Endothelial cell of umbilical vein (primary cell): ENCODE results near the gene PPP4C. TPM values are rescaled to one million over a fixed set of nuclear protein-coding genes. Genes with fewer than 3 reads are reported as not detected.

Experiments used
- BruUV-seq: library from RNA; stranded (reverse); fragments of 400-500 nt; replicated peaks from 2 replicates; lab custom pipeline; 2021; lab: Mats Ljungman, UMichigan
- CTCF ChIA-PET: fragments of 300-600, 350-600 bp; sonication (Branson Sonifier 250); formaldehyde crosslinking; loops from one replicate; lab custom pipeline; 2021; ENCODE audit warnings: antibody characterized with exemption, inconsistent platforms; lab: Charles Lee
- POLR2A ChIA-PET: fragments of 300-600, 350-600 bp; sonication (Branson Sonifier 250); formaldehyde crosslinking; loops from one replicate; lab custom pipeline; 2021; ENCODE audit warnings: antibody characterized with exemption, inconsistent platforms; lab: Charles Lee
- DNase-seq: peaks from one replicate; pipeline ENCODE4 v3.0.0-alpha.2; 2011; ENCODE audit warnings: low read depth, low spot score
- FAIRE-seq: peaks from 2 replicates; lab custom pipeline; 2011; peaks lifted over from hg19 to GRCh38; lab: Jason Lieb, UNC
- H2AFZ ChIP-seq: 2 replicates; pipeline ENCODE4 v1.6.0; 2012; ENCODE audit warnings: low read depth, low read length, control low read depth, inconsistent platforms
- H3K27ac ChIP-seq: 2 replicates; pipeline ENCODE4 v1.5.1; 2011; ENCODE audit warnings: low read depth, mild to moderate bottlenecking, control low read depth, low read length, moderate library complexity; ENCODE audit not compliant: insufficient read depth
- H3K27me3 ChIP-seq, 2 experiments: 2 replicates each; pipeline versions ENCODE4 v1.6.0 to v1.6.1; 2011; ENCODE audit warnings: low read length in 2 of 2, mixed read lengths in 1 of 2; ENCODE audit not compliant: control insufficient read depth in 2 of 2, insufficient read depth in 2 of 2
- H3K36me3 ChIP-seq, 2 experiments: 2 replicates in 1 of 2; 3 replicates in 1 of 2; pipeline ENCODE4 v1.5.1; 2011; ENCODE audit warnings: low read length in 2 of 2, mild to moderate bottlenecking in 1 of 2, moderate library complexity in 1 of 2; ENCODE audit not compliant: control insufficient read depth in 2 of 2, insufficient read depth in 2 of 2; ENCODE audit errors: extremely low read depth in 1 of 2
- H3K4me1 ChIP-seq: 3 replicates; pipeline ENCODE4 v1.5.1; 2011; ENCODE audit warnings: mild to moderate bottlenecking, low read length; ENCODE audit not compliant: control insufficient read depth, insufficient read depth; ENCODE audit errors: extremely low read depth
- H3K4me2 ChIP-seq: 2 replicates; pipeline ENCODE4 v1.6.1; 2011; ENCODE audit warnings: low read length, control low read depth, mixed read lengths; ENCODE audit not compliant: insufficient read depth
- H3K4me3 ChIP-seq, 3 experiments: fragments of 200-600 bp in 1 of 3; sonication (generic), shearing (Covaris generic) in 1 of 3; replicated peaks in 1 of 3; 2 replicates each; pipeline ENCODE4 v1.5.1; 2011 to 2016; ENCODE audit warnings: control low read depth in 3 of 3, low read length in 3 of 3, mild to moderate bottlenecking in 2 of 3, inconsistent platforms in 1 of 3, low read depth in 1 of 3, moderate library complexity in 1 of 3; ENCODE audit not compliant: insufficient read depth in 1 of 3
- H3K79me2 ChIP-seq: 2 replicates; pipeline ENCODE4 v1.6.0; 2012; ENCODE audit warnings: low read length, inconsistent platforms; ENCODE audit not compliant: control insufficient read depth, insufficient read depth
- H3K9ac ChIP-seq: replicated peaks from 2 replicates; pipeline ENCODE3; 2011; ENCODE audit warnings: low read length, control low read depth; ENCODE audit not compliant: insufficient read depth; ENCODE audit errors: extremely low read depth
- H3K9me1 ChIP-seq: replicated peaks from 3 replicates; pipeline ENCODE4 v1.6.0; 2011; ENCODE audit warnings: mild to moderate bottlenecking, low read length; ENCODE audit not compliant: control insufficient read depth, insufficient read depth; ENCODE audit errors: extremely low read depth
- H3K9me3 ChIP-seq: replicated peaks from 2 replicates; pipeline ENCODE4 v1.5.1; 2012; ENCODE audit warnings: low read length, inconsistent platforms; ENCODE audit not compliant: control insufficient read depth, insufficient read depth
- H4K20me1 ChIP-seq: replicated peaks from 2 replicates; pipeline ENCODE3; 2011; ENCODE audit warnings: mild to moderate bottlenecking, low read length; ENCODE audit not compliant: control insufficient read depth, insufficient read depth; ENCODE audit errors: extremely low read depth
- CTCF ChIP-seq, 2 donors: IDR thresholded peaks; 1 replicate in 1 of 2; 2 replicates in 1 of 2; pipeline ENCODE4 v1.5.1; 2011; ENCODE audit warnings: low read length in 2 of 2, mild to moderate bottlenecking in 2 of 2, moderate library complexity in 2 of 2, control low read depth in 1 of 2, inconsistent platforms in 1 of 2, low read depth in 1 of 2; ENCODE audit not compliant: insufficient read depth in 1 of 2; ENCODE audit errors: extremely low read depth in 1 of 2
- JUN ChIP-seq: IDR thresholded peaks from 2 replicates; pipeline ENCODE4 v1.6.1; 2011; ENCODE audit warnings: borderline replicate concordance, low read depth; ENCODE audit not compliant: insufficient read length, insufficient read depth
- MYC ChIP-seq: IDR thresholded peaks from one replicate; pipeline ENCODE4 v1.6.1; 2011; ENCODE audit warnings: mild to moderate bottlenecking, low read depth, low read length
- POLR2A ChIP-seq: IDR thresholded peaks from 2 replicates; pipeline ENCODE4 v1.6.1; 2012; ENCODE audit warnings: low read depth, mild to moderate bottlenecking, control low read depth, low read length
- dilution Hi-C: fragments of 300-500 bp; cut with MboI; formaldehyde crosslinking; loops from one replicate; pipeline ENCODE4 v1.15.0; 2019; ENCODE audit warnings: low sequenced_read_pairs; ENCODE audit not compliant: extremely low pct_ligation_motif_present
- intact Hi-C: fragments of 100-400 bp; cut with micrococcal nuclease; formaldehyde crosslinking; loops from one replicate; pipeline ENCODE4 v1.10.0; 2022
- polyA plus RNA-seq, 4 experiments: library from polyadenylated mRNA; depleted of rRNA in 3 of 4; stranded (reverse) in 3 of 4; unstranded in 1 of 4; fragments of >200 nt; gene quantifications; 2 replicates each; pipeline versions ENCODE4 v1.2.1 to v1.2.3, GENCODE V29; 2011 to 2012; ENCODE audit warnings: missing spikeins in 1 of 4
- total RNA-seq: library from RNA; stranded (reverse); gene quantifications from 2 replicates; pipeline ENCODE4 v1.2.3, GENCODE V29; 2021

PPP4C gene
- total and polyA plus RNA-seq, 2 donors (not counting 3 experiments of a cell fraction or from before 2014, with no cell fraction given): 167 to 327 TPM

GRCh38 chr16:30063893-30064728 lies 11.7 kb upstream of the PPP4C start:
- Histone ChIP-seq H3K79me2 (peaks cover 31% of the 10 kb centered on the region), H3K4me3 (peak overlapping the region in 2 of 3 experiments; percentile 38 to 49), H3K9me1 (no peaks in the 10 kb centered on the region), H3K27me3 (no peaks in the 10 kb centered on the region), H4K20me1 (no peaks in the 10 kb centered on the region), H3K9ac (peak overlapping the region; percentile 63), H3K36me3 (peaks cover 6 to 16% of the 10 kb centered on the region in 2 experiments), H2AFZ (peak overlapping the region; percentile 38), H3K4me2 (peak overlapping the region; percentile 59), H3K9me3 (no peaks in the 10 kb centered on the region), H3K4me1 (peaks cover 29% of the 10 kb centered on the region), H3K27ac (peak overlapping the region; percentile 71)
- FAIRE-seq (peak; percentile 59), DNase-seq (peak; percentile 43)
- dilution Hi-C loops: no loop called here
- TF ChIP-seq MYC (no peak), POLR2A (no peak), CTCF (IDR thresholded peaks at IDR 0.05; ENCODE audit: extremely low read depth in 1 of 2, insufficient read depth in 1 of 2, low read depth in 1 of 2, low read length in 2 of 2) (peak in 1 of 2 donors; percentile 3), JUN (no peak)
- intact Hi-C loops: loop anchor here (2.0 kb wide), 1 partner anchor 13 kb away; no protein-coding TSS in a partner anchor
- ChIA-PET CTCF (interaction anchor here (0.6 to 4.5 kb wide), 5 partner anchors 8 to 155 kb away, joined by 3 to 53 read pairs (median 15); partner anchors contain the start of gene TBX6), POLR2A (interaction anchor here (2.2 to 2.8 kb wide), 2 partner anchors 10 to 11 kb away, joined by 14 to 21 read pairs; partner anchors contain the start of gene PPP4C)
- BruUV-seq: no TSS peak
